HG02642 (cell line): ENCODE results near the gene DSG3.
A peak's percentile ranks its signal among the peaks of the same experiment; 100 is the strongest.

Experiments
- ATAC-seq: cut with Tn5 transposase; IDR thresholded peaks from one replicate; pipeline ENCODE4 v1.9.1; 2021; ENCODE audit warnings: mild to moderate bottlenecking; ENCODE audit not compliant: unreplicated experiment, poor library complexity

DSG3 gene

GRCh38 chr18:31447530-31448191 is at the start of gene DSG3:
DSG3 (plus strand) TSS chr18:31447741; CDS start chr18:31447878, 137 bp downstream.
- ATAC-seq: no peak

DNA sequence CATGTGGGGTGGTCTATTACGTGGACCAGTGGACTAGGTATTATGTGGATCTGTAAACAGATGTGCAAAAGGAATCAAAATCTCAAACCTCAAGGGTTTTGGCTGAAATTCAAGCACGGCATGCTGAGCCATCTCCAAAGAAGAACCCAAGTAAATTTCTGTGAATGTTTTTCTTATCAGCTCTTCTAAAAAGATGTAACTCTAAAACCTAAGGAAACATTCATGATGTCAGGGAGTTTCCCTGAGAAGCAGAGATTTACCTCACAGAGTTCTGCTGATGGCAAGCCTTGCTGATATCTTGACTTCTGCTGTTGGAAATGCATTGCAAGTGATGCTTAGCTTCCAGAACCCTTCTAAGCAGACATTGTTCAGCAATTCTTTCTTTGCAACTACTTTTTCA is 49.4 kb upstream of the DSG3 start:
- ATAC-seq: no peak

DNA sequence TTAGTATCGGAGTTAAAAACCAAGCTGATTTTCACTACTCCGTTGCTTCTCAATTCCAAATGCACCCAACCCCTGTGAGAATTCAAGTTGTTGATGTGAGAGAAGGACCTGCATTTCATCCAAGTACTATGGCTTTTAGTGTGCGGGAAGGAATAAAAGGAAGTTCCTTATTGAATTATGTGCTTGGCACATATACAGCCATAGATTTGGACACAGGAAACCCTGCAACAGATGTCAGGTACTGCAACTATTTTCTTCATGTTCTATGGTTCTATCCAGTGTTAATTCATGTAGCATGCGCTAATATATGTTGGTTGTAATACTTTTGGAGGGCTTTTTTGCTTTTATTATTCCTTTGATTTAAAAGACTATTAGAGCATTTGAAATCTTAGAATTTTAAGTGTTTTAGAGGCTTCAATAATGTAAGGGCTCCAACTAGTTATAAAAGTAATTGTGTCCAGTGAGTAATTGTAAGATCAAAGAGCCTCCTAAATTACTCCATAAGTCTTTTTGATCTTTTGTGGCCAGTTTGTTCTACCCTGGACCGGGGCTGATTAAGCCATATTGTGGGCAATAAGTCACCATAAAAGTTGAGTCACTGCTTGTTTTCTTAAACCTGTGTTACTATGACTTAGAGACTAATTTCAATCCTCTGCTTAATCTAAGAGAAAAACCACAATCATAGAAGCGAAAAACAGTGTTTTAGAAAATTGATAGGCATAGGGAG is 48.1 kb upstream of the DSG3 start:
- ATAC-seq: no peak

DNA sequence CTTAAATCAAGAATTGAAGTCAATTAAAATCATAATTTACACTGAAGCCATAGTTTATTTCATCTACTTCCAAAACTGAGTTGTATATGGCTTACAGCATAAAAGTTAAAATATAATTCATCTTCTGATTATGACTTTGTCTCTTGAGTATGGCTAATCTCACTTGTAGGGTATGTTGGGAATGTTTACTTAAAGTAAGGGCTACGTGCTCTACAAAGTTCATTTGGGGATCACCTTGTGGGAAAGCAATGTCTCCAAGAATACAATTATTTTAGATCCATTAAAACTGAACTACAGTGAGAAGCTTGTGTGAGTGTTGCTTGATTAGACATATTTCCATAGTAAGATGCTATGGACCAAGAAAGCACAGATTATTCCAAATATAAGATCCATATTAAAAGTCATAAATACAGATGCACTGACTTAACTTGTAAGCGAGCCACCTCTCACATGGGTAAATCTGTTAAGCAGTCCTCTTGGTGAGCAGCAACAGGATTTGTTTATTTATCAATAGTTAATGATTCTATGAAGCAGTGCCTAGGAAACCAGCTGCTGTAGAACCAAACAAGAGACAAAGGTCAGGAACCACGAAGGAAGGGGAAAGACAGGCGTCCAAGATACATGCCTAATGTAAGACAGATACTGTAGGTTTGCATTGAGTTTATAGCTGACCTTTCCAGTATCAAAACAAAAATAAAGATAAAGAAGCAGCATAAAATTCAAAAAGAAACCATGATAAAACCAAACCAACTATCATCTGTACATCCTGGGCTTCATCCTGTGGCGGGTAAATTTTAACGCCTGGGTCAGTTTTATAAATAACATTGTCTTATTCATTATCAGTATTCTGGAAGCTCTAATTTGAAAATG is 46.1 kb upstream of the DSG3 start:
- ATAC-seq: no peak

DNA sequence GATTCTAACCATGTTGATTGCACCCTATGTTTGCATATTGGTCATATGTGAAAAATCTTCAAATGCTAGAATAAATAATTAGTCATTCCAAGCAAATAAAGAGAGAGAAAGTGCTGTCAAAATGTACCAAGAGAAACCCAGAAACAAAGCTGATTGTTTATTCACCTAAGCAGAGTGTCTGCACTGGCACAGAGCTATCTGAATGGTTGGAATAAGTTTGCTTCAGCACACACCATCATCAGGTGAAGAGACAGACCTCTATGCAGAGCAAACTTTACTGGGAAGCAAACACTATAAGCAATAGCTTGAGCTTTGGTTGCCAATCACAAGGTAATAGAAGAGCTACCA is 45.5 kb upstream of the DSG3 start:
- ATAC-seq: no peak

GRCh38 chr18:31403409-31403808 is 44.1 kb upstream of the DSG3 start:
- ATAC-seq: no peak

DNA sequence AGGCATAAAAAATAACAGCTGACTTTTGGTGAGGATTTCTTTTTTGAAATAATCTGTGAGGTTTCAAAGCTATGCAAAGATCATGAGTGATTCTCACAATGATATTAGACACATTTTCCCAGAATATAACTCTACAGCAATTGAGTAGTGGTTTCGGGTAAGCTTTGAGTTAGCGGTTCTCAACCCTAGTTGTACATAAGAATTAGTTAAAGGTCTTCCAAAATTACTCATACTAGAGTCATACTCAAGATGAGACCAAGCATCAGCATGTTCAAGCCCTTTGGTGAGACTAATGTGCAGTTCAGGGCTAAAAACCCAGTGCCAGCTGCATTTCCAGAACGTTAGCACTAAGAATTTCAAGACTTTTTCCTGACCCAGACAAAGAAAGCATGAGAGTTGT is 39.9 kb upstream of the DSG3 start:
- no peak for ATAC-seq

- ATAC-seq: no peak
These were observed 38.3 kb upstream of the DSG3 start for GRCh38 chr18:31409276-31409675.

DNA sequence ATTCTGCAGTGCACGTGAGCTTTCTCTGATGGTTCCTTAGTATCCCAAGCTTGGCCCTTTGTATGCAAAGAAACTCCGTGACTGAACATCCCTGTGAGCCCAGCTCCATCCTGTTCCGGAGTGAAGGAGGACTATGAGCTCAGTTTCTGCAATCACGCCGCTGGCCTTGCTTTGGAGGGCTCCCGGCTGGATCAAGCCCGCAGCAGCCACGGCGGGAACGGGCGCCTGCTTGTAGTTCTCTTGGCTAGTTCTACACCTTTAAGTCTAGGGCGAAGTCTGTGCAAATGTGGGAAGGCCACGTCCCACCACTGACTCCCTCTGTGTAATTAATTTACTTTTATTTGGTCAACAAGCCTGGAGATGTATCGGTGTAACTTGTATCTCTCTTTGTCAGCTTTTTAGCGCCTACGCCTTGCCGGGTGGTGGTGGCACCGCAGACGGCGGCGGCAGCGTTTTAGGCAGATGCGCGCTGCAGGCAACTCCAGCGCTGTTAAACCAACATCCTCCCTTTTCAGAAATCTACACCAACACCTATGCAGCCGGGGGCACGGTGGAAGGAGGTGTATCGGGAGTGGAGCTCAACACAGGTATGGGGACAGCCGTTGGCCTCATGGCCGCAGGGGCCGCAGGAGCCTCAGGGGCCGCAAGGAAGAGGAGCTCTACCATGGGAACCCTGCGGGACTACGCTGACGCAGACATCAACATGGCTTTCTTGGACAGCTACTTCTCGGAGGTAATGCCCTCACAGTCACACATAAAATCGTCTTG is 36.6 kb upstream of the DSG3 start:
- no peak for ATAC-seq

- no peak for ATAC-seq
These were observed 34.4 kb upstream of the DSG3 start for GRCh38 chr18:31413137-31413536.

DNA sequence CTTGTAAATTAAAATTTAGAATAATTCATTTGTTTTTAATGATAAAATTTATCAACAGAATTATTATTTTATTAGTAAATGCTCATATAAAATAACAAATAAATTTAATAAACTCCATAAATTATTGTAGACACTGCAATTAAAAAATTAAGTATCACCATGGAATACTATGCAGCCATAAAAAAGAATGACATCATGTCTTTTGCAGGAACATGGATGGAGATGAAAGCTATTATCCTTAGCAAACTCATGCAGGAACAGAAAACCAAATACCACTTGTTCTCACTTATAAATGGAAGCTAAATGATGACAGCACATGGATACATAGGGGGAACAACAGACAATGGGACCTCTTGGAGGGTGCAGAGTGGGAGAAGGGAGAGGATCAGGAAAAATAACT is 29.7 kb upstream of the DSG3 start:
- ATAC-seq: no peak

- no peak for ATAC-seq
These were observed 28.0 kb upstream of the DSG3 start for GRCh38 chr18:31419457-31419932.

DNA sequence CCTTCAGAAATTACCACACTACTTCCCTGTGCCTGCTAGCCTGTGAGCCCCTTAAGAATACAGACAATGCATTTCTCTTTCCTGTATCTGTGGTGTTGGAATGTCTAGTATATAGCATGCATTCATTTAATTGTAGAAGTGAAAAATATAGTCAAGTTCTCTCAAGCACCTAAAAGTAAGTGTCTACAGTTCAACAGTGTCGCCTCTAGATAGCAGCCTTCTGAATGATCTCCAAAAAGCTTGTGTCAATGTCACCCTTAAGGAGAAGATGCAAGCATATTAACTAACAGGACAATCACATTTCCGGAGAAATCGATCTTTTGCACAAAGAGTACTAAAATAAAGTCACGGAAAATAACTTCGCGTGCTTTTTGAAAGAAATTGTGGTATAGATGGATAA is 27.5 kb upstream of the DSG3 start:
- ATAC-seq: no peak

- ATAC-seq: no peak
These were observed 27.0 kb upstream of the DSG3 start for GRCh38 chr18:31420524-31420923.

GRCh38 chr18:31424383-31424988 is 23.1 kb upstream of the DSG3 start:
- peak; percentile 85 for ATAC-seq

DNA sequence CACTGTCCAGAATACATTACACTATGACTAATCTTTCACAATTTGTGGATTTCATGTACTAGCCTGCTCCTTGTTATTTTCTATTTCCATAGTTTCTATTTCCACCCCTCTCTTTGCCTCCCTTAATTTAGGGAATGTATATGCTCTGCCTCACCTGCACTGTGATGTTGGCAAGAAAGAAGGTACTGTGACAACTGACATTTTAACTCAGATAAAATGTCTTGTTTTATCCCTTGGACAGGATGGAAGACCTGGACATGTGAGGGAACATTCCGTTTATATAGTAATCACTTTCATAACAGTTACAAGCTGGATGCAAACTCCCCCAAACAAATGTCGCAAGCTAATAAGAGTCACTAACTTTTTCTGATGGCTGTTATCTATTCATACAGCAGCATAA is 21.5 kb upstream of the DSG3 start:
- no peak for ATAC-seq

GRCh38 chr18:31426871-31427406 is 20.6 kb upstream of the DSG3 start:
- ATAC-seq: no peak

- ATAC-seq: no peak
These were observed 19.3 kb upstream of the DSG3 start for GRCh38 chr18:31428211-31428610.

DNA sequence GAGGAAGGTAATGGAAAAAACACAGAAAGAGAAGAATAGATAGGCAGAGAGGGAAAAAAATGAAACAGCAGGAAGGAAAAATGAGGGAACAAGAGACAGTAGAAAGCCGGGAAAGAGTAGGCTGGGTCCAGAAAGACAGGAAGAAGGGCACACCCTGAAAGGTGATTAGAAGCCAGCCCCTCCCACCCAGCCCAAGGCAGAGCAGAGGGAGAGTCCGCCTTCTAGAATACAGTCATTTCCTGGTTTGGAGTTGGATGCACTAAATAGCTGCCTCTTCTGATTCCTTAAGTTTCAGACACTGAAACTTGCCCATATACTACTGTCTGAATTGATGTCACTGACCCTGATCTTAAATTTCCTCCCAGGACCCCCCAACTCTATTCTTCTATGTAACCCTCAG is 17.9 kb upstream of the DSG3 start:
- no peak for ATAC-seq

- ATAC-seq: no peak
These were observed 17.5 kb upstream of the DSG3 start for GRCh38 chr18:31430072-31430471.
